Kidney epithelial cell (primary cell): Measurements from ENCODE around the gene BCL11B. TPM values are rescaled to one million over a fixed set of nuclear protein-coding genes. Genes with fewer than 3 reads are reported as not detected.

Source experiments
- DNase-seq: peaks from one replicate; pipeline ENCODE4 v3.0.0-alpha.2; 2010; ENCODE audit warnings: low read depth
- H3K27me3 ChIP-seq: 2 replicates; pipeline ENCODE4 v1.6.0; 2011; ENCODE audit warnings: low read length; ENCODE audit not compliant: control insufficient read depth, insufficient read depth
- H3K36me3 ChIP-seq: 2 replicates; pipeline ENCODE4 v1.5.1; 2011; ENCODE audit warnings: low read length; ENCODE audit not compliant: control insufficient read depth, insufficient read depth
- H3K4me3 ChIP-seq: 2 replicates; pipeline ENCODE4 v1.5.1; 2011; ENCODE audit warnings: low read depth, mild to moderate bottlenecking, control low read depth, low read length
- CTCF ChIP-seq: IDR thresholded peaks from 2 replicates; pipeline ENCODE4 v1.5.1; 2011; ENCODE audit warnings: mild to moderate bottlenecking, moderate library complexity, low read length, control low read depth, inconsistent platforms; ENCODE audit not compliant: insufficient read depth, poor library complexity, severe bottlenecking
- total RNA-seq: library from RNA; depleted of rRNA; stranded (reverse); fragments of >200 nt; gene quantifications from 2 replicates; pipeline ENCODE4 v1.2.3, GENCODE V29; 2015

BCL11B gene
- total RNA-seq, 1 donor from 2014 or later: 2.3 TPM

DNA sequence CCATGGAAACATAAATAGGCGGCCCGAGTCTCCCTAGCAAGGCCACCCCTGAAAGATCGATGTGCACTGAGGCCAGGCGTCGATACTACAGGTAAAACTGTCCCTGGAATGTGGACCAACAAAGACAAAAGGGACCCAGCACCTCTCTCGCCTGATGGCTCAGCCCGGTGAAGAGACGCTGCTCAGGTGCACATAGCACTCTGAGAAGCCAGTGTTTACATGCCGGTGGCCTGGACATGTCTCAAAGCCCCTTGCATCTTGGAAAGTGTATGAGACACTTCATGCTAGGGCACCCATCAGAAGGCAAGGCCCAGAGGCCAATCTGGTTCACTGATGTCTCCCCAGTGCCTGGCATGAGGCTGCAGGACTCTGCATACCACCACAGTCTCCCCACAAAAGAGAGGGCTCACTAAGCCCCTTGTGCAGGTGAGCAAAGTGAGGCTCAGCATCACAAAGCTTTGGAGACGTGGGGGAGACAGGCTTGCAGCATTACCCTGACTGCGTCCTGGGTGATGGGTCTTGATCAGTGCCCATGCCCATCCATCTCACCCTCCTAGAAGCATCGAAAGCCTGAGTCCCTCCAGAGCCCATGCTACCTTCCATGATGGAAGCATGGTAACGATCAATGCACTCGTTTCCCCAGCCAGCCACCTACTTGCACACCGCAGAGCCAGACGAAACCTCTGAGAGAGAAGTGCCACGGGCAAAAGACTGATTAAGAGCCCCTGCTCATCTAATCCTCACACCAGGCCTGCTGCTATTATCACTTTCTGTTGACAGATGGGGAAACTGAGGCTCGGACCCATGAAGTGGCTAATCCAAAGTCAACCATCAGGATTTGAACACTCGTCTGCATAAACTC lies 16.1 kb downstream of the BCL11B start:
- H3K27me3 ChIP-seq: peaks cover 12% of the 10 kb centered on the region
- no peak for DNase-seq
- TF ChIP-seq CTCF: no peak
- H3K36me3 ChIP-seq: no peaks in the 10 kb centered on the region
- H3K4me3 ChIP-seq: no peak overlapping the region

DNA sequence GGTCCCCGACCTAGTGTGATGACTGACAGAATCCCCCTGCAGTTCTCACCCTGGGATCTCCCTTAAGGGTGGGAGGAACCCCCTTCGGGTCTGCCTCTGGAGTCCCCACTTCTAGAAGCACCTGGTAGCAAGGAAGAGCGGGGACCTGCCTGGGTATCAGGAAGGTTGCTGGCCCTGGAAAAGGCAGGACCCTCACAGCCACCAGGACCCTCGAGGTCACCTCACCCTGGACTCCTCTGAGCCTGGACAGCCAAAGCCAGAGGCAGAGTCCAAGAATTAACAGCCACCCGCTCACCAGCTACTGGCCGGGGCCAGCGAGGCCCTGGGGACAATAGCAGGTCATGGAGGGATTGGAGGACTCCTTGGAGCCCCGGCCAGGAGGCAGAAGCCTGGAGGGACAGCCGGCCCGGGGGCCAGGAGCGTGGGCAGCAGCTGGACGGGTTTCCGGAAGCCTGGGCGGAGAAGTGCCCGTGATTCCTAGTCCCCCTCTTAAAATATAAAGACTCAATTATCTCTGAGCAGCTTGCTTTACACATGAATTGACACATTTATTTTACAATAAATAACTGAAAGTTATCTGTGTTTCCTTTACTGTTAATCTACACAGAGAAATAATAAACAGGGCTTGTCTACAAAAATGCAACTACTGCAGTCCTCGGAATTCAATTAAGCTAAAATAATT lies 17.5 kb downstream of the BCL11B start:
- DNase-seq: no peak
- Histone ChIP-seq H3K27me3 (peaks cover 12% of the 10 kb centered on the region), H3K4me3 (no peak overlapping the region), H3K36me3 (no peaks in the 10 kb centered on the region)
- no peak for TF ChIP-seq CTCF

- no peak overlapping the region for H3K4me3 ChIP-seq
- no peaks in the 10 kb centered on the region for H3K36me3 ChIP-seq
- DNase-seq: no peak
- peaks cover 12% of the 10 kb centered on the region for H3K27me3 ChIP-seq
- TF ChIP-seq CTCF: no peak
These were observed 18.1 kb downstream of the BCL11B start for GRCh38 chr14:99253890-99254289.

DNA sequence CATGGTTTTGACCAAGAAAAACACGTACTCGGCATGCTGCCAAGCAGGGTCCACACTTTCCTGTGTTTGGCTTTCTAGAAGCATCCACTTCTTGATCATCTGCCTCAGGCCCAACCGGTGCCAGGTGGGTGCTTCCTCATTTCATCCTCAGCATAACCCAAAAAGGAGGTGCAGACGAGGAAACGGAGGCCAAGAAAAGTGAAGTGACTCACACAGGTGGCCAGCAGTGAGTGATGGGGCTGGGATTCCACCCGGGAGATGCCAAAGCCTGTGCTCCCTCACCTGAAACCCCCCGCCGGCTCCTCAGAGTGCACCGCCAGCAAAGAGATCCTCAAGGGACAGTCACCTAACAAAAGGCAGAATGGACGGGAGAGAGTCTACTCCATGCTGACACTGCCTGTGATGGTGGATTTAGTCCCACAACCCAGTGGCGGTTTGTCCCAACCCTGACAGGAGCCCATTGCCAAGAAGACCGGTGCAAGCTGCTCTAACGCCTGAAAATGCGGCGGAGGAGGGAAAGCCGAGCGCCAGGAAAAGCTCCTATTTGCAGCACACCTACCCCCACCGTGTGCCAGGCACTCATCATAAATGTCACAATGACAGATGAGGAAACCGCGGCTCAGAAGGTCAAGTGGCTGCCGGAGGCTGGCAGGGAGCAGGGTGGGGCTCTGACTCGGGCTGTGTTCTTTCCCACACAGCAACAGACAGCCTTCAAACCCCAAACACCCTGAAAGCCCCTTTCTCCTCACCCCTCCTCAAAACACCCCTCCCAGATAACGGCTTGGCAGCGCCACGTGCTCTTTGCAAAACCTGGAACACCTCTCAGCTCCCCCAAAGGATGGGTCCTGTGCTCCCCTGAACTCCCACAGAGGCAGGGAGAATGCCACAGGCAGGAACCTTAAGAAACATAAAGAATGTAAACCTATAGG lies 18.8 kb downstream of the BCL11B start:
- DNase-seq: no peak

GRCh38 chr14:99252443-99252939 lies 19.5 kb downstream of the BCL11B start:
- Histone ChIP-seq H3K36me3 (no peaks in the 10 kb centered on the region), H3K4me3 (no peak overlapping the region), H3K27me3 (peaks cover 19% of the 10 kb centered on the region)
- no peak for DNase-seq
- TF ChIP-seq CTCF: no peak

More for the DNA sequence above, 18.8 kb downstream of the BCL11B start:
- H3K4me3 ChIP-seq: no peak overlapping the region
- peaks cover 15% of the 10 kb centered on the region for H3K27me3 ChIP-seq
- no peak for TF ChIP-seq CTCF
- H3K36me3 ChIP-seq: no peaks in the 10 kb centered on the region
